Colonic mucosa (tissue), 4 donors: Measurements from ENCODE around the gene ZNF609. TPM values are rescaled to one million over a fixed set of nuclear protein-coding genes. Genes with fewer than 3 reads are reported as not detected.
A peak's percentile ranks its signal among the peaks of the same experiment; 100 is the strongest.
"Not testable (repeated sequence)": the region's sequence is repeated elsewhere in the genome, so short reads cannot be mapped to it uniquely, and the experiment has no call there.

Source experiments
- DNase-seq: peaks from one replicate; pipeline ENCODE4 v3.0.0-alpha.2; 2020
- H3K27ac ChIP-seq: fragments of 200-600 bp; one replicate; pipeline ENCODE4 v1.8.0; 2021
- H3K27me3 ChIP-seq: fragments of 200-600 bp; one replicate; pipeline ENCODE4 v1.8.0; 2021
- H3K36me3 ChIP-seq: fragments of 200-600 bp; one replicate; pipeline ENCODE4 v1.8.0; 2021
- H3K4me1 ChIP-seq: fragments of 200-600 bp; one replicate; pipeline ENCODE4 v1.8.0; 2021; ENCODE audit warnings: mild to moderate bottlenecking
- H3K4me3 ChIP-seq: fragments of 200-600 bp; one replicate; pipeline ENCODE4 v1.8.0; 2021
- H3K9ac ChIP-seq, 2 donors: one replicate each; pipeline ENCODE4 v1.7.0; 2013; ENCODE audit warnings: control low read depth in 2 of 2, low read depth in 2 of 2, low read length in 2 of 2
- H3K9me3 ChIP-seq: fragments of 200-600 bp; one replicate; pipeline ENCODE4 v1.8.0; 2021
- intact Hi-C: fragments of 100-400 bp; cut with DNase I; formaldehyde crosslinking; loops from one replicate; pipeline ENCODE4 v1.14.1; 2022
- total RNA-seq, 2 donors: library from RNA; stranded (reverse); fragmentation: NEBNext Ultra II Directional in 1 of 2; extraction: Animal tissue kit (Norgen Biotek cat#: 25700) in 1 of 2; gene quantifications; one replicate each; pipeline ENCODE4 v1.2.1, GENCODE V29; 2021
- TF ChIP-seq, protein P1 (sequence below): fragments of 200-600 bp; IDR thresholded peaks from one replicate; pipeline ENCODE4 v1.8.0; 2022; ENCODE audit warnings: antibody characterized with exemption, mild to moderate bottlenecking
- donor health status: healthy.
- donor health status: DM: no; HTN: no; CAD: no.
- donor health status: DM: no; HTN: no; CAD: no.

ZNF609 gene
- total RNA-seq, 2 donors from 2014 or later, result 24.5 to 24.8 TPM

GRCh38 chr15:64600794-64601193 lies 140.4 kb downstream of the ZNF609 start:
- Histone ChIP-seq H3K9ac (no peak overlapping the region), H3K9me3 (no peaks in the 10 kb centered on the region), H3K27me3 (no peaks in the 10 kb centered on the region), H3K36me3 (no peaks in the 10 kb centered on the region), H3K4me3 (no peak overlapping the region), H3K27ac (no peak overlapping the region), H3K4me1 (peaks cover 3% of the 10 kb centered on the region)
- DNase-seq, result no peak
- TF ChIP-seq, protein P1, sequence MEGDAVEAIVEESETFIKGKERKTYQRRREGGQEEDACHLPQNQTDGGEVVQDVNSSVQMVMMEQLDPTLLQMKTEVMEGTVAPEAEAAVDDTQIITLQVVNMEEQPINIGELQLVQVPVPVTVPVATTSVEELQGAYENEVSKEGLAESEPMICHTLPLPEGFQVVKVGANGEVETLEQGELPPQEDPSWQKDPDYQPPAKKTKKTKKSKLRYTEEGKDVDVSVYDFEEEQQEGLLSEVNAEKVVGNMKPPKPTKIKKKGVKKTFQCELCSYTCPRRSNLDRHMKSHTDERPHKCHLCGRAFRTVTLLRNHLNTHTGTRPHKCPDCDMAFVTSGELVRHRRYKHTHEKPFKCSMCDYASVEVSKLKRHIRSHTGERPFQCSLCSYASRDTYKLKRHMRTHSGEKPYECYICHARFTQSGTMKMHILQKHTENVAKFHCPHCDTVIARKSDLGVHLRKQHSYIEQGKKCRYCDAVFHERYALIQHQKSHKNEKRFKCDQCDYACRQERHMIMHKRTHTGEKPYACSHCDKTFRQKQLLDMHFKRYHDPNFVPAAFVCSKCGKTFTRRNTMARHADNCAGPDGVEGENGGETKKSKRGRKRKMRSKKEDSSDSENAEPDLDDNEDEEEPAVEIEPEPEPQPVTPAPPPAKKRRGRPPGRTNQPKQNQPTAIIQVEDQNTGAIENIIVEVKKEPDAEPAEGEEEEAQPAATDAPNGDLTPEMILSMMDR, result no peak
- intact Hi-C loops, result no loop called here

DNA sequence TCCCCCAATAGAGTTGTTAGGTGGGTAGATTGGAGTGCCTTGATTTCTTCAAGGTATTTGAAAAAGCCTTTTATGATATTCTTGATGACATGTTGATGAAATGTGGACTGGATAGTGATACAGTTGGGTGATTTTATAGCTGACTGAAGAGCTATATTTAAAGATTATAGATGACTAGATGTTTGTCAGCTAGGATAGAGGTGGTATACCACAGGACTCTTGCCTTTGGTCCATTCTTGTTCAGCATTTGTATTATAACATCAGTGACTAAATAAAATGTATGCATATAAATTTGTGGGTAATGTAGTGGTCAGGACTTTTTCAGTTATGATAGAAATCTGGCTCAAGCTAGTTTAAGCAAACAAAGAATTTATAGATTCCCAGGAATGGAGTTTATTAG lies 143.9 kb downstream of the ZNF609 start:
- H3K9me3 ChIP-seq, result no peaks in the 10 kb centered on the region
- intact Hi-C loops, result no loop called here
- H3K27ac ChIP-seq, result no peak overlapping the region
- TF ChIP-seq, protein P1, result no peak
- H3K36me3 ChIP-seq, result no peaks in the 10 kb centered on the region
- no peak for DNase-seq
- H3K27me3 ChIP-seq, result no peaks in the 10 kb centered on the region
- no peaks in the 10 kb centered on the region for H3K4me1 ChIP-seq
- no peak overlapping the region for H3K9ac ChIP-seq
- no peak overlapping the region for H3K4me3 ChIP-seq

- H3K9me3 ChIP-seq, intact Hi-C loops, H3K4me3 ChIP-seq, H3K4me1 ChIP-seq, H3K27ac ChIP-seq, DNase-seq, H3K27me3 ChIP-seq, H3K36me3 ChIP-seq, H3K9ac ChIP-seq: not testable (repeated sequence)
Measured at GRCh38 chr15:64607416-64607815, 147.0 kb downstream of the ZNF609 start.

GRCh38 chr15:64610257-64610919 lies 150.0 kb downstream of the ZNF609 start:
- no peak overlapping the region for H3K4me3 ChIP-seq
- no peaks in the 10 kb centered on the region for H3K27me3 ChIP-seq
- intact Hi-C loops, result no loop called here
- TF ChIP-seq, protein P1, result no peak
- no peaks in the 10 kb centered on the region for H3K36me3 ChIP-seq
- H3K9ac ChIP-seq, result no peak overlapping the region
- no peaks in the 10 kb centered on the region for H3K9me3 ChIP-seq
- no peak for DNase-seq
- H3K4me1 ChIP-seq, result no peaks in the 10 kb centered on the region
- H3K27ac ChIP-seq, result no peak overlapping the region

- TF ChIP-seq, protein P1, result no peak
- Histone ChIP-seq H3K36me3 (no peaks in the 10 kb centered on the region), H3K9ac (peak overlapping the region in 1 of 2 donors; percentile 9), H3K4me1 (no peaks in the 10 kb centered on the region), H3K27ac (no peak overlapping the region), H3K4me3 (no peak overlapping the region), H3K9me3 (no peaks in the 10 kb centered on the region), H3K27me3 (no peaks in the 10 kb centered on the region)
- no peak for DNase-seq
- intact Hi-C loops, result no loop called here
Measured at GRCh38 chr15:64611085-64611725, 150.8 kb downstream of the ZNF609 start.

DNA sequence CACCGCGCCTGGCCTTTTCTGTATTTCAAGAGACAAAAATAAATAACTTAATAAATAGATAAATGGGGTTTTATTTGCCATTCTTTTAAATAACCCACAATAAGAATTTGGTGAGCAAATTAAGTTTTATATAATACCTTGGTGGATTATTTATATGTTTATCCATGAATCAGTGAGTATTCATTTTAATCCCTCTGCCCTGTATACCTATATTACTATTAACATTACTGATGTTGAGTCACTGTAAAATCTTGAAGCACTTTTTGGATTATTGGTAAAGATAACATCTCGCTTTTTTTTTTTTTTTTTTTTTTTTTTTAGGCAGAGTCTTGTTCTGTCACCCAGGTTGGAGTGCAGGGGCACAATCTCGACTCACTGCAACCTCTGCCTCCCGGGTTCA lies 154.1 kb downstream of the ZNF609 start:
- Histone ChIP-seq H3K27ac (no peak overlapping the region), H3K27me3 (no peaks in the 10 kb centered on the region), H3K4me1 (peaks cover under 1% of the 10 kb centered on the region), H3K36me3 (no peaks in the 10 kb centered on the region), H3K9me3 (no peaks in the 10 kb centered on the region), H3K4me3 (no peak overlapping the region), H3K9ac (no peak overlapping the region)
- TF ChIP-seq, protein P1, result no peak
- DNase-seq, result no peak
- intact Hi-C loops, result no loop called here
